Activated CD4-positive, alpha-beta T cell treated with anti-CD3 and anti-CD28 coated beads for 36 hours (primary cell): ENCODE data around the gene FNDC11. TPM values are rescaled to one million over a fixed set of nuclear protein-coding genes. Genes with fewer than 3 reads are reported as not detected.
"Not testable (repeated sequence)": the region's sequence is repeated elsewhere in the genome, so short reads cannot be mapped to it uniquely, and the experiment has no call there.

ENCODE experiments used
- ATAC-seq: fragments of 200-7000 bp; cut with Tn5 transposase; one replicate; pipeline ENCODE4 v1.10.0; 2021; ENCODE audit warnings: mild to moderate bottlenecking, moderate library complexity
- CTCF ChIA-PET: fragments of 350-600 bp; sonication (Branson Sonifier 250); formaldehyde crosslinking; loops from one replicate; lab custom pipeline; 2021; ENCODE audit warnings: antibody characterized with exemption; lab: Charles Lee
- POLR2A ChIA-PET: fragments of 350-600 bp; sonication (Branson Sonifier 250); formaldehyde crosslinking; loops from one replicate; lab custom pipeline; 2021; ENCODE audit warnings: antibody characterized with exemption, inconsistent platforms; lab: Charles Lee
- DNase-seq: peaks from one replicate; pipeline ENCODE4 v3.0.0-alpha.2; 2020
- H3K27ac Mint-ChIP-seq: one replicate; pipeline ENCODE4 v1.8.0; 2021; ENCODE audit warnings: mixed read lengths
- H3K27me3 Mint-ChIP-seq: one replicate; pipeline ENCODE4 v1.8.0; 2021; ENCODE audit warnings: mixed read lengths
- H3K36me3 Mint-ChIP-seq: one replicate; pipeline ENCODE4 v1.8.0; 2021; ENCODE audit warnings: low read depth, mixed read lengths
- H3K4me1 Mint-ChIP-seq: one replicate; pipeline ENCODE4 v1.8.0; 2021; ENCODE audit warnings: mixed read lengths
- H3K4me3 Mint-ChIP-seq: one replicate; pipeline ENCODE4 v1.8.0; 2021; ENCODE audit warnings: mild to moderate bottlenecking, moderate library complexity, mixed read lengths
- H3K9me3 Mint-ChIP-seq: one replicate; pipeline ENCODE4 v1.8.0; 2021; ENCODE audit warnings: low read depth, mixed read lengths
- intact Hi-C, 2 experiments: fragments of 100-400 bp; cut with DNase I in 1 of 2; cut with micrococcal nuclease in 1 of 2; formaldehyde crosslinking; loops; one replicate each; pipeline versions ENCODE4 v1.14.2 to v1.15.1; 2022 to 2024; cut with DNase I, micrococcal nuclease
- total RNA-seq, 2 experiments: library from RNA; stranded (reverse); gene quantifications; one replicate each; pipeline ENCODE4 v1.2.3, GENCODE V29; 2021

Gene FNDC11
- total RNA-seq, 2 experiments from 2014 or later: 0.18 to 0.27 TPM

DNA sequence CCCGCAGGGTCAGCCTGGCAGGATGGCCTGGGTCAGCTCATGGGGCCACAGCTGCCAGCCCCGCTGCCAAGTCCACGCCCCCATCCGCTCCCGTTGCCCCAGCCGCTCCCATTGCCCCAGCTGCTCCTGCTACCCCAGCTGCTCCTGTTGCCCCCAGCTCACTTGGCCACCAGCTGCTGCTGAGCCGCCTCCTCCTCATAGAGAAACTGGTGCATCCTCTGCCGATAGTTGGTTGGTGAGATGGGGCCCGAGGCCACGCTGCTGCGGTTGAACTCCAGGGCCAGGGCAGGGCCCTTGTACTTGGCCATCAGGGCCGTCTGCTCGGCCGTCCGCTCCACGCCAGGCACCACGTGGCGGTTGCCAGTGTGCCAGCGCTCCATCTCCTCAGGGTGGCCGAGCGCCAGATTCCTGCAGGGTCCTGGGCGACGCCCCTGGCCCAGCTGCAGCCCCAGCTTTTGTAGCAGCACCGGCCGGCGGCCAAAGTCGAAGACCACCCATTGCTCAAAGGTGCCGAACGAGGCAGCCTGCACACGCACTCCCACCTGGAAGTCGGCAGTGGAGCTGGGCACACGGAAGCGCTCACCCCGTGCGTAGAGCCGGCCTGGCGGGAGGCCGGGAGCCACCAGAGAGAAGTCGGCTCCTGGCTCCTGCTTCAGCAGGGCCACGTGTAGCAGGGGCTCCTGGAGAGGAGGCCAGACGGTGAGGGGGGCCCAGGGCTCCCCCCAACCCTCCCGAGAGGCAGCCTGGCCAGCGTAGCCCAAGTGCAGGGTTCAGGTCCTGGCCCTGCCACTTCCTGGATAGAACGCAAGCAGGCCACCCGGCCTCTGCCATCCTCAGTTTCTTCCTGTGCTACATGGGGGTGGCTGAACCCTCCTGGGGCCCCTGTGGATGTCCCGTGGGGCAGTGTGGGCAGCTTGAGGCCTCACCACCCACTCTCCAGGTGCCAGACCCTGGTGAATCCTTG, 15.3 kb downstream of the FNDC11 start:
- ATAC-seq (no peak), DNase-seq (no peak)
- intact Hi-C loops: no loop called here
- Mint-ChIP-seq H3K27me3 (no peaks in the 10 kb centered on the region), H3K4me1 (peaks cover 22% of the 10 kb centered on the region), H3K9me3 (no peaks in the 10 kb centered on the region), H3K4me3 (no peak overlapping the region), H3K27ac (no peak overlapping the region), H3K36me3 (no peaks in the 10 kb centered on the region)
- ChIA-PET POLR2A (interaction anchor here (0.6 to 0.7 kb wide), 2 partner anchors 12 to 260 kb away, joined by 3 read pairs; no protein-coding TSS in a partner anchor), CTCF (interaction anchor here (0.6 to 1.5 kb wide), 3 partner anchors 73 to 442 kb away, joined by 3 to 4 read pairs (median 4); no protein-coding TSS in a partner anchor)

DNA sequence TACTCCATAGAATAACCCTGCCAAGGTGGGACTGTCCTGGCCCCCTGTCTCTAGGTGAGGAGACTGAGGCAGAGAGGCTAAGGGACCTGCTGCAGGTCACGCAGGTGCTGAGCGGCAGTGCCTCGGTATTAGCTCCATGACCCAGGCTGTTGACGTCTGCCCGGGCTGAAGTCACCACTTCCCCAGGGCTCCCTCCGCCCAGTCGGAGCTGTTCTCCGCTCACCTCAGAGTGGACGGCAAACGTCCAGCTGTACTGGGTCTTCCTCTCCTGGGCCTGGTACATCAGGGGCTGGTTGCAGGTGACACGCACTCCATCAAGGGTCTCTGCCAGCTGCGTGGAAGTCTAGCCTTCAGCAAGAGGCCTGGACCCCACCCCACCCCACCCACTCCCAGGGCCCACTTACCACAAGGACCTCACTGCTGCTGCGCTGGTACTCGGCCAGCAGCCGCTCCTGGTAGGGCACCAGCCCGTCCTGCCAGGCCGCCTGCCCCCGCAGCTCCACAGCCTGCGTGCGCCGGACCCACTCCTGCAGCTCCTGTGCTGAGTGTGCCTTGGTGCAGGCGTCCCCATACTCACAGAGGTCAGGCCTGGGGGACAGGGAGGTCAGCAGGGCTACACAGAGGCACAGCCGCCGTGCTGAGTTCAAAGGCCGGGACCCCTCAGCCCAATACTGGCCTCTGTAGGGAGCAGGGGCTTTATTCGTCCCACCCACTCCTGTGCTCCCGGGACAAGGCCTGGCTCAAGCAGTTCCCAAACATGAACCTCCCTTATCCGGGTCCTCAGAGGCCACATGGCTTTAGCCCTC, 16.5 kb downstream of the FNDC11 start:
- ATAC-seq (no peak), DNase-seq (no peak)
- intact Hi-C loops: no loop called here
- ChIA-PET POLR2A (no interaction called here), CTCF (no interaction called here)
- H3K27me3 Mint-ChIP-seq: no peaks in the 10 kb centered on the region
- H3K9me3 Mint-ChIP-seq: no peaks in the 10 kb centered on the region
- H3K36me3 Mint-ChIP-seq: no peaks in the 10 kb centered on the region
- no peak overlapping the region for H3K27ac Mint-ChIP-seq
- H3K4me3 Mint-ChIP-seq: no peak overlapping the region
- peaks cover 22% of the 10 kb centered on the region for H3K4me1 Mint-ChIP-seq

DNA sequence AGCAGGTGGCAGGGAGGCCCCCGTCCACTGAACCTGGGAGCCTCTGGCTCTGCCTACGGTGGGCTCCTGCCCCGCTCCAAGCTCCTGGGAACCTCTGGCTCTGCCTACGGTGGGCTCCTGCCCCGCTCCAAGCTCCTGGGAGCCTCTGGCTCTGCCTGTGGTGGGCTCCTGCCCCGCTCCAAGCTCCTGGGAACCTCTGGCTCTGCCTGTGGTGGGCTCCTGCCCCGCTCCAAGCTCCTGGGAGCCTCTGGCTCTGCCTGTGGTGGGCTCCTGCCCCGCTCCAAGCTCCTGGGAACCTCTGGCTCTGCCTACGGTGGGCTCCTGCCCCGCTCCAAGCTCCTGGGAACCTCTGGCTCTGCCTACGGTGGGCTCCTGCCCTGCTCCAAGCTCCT, 17.1 kb downstream of the FNDC11 start:
- H3K36me3 Mint-ChIP-seq: not testable (repeated sequence)

DNA sequence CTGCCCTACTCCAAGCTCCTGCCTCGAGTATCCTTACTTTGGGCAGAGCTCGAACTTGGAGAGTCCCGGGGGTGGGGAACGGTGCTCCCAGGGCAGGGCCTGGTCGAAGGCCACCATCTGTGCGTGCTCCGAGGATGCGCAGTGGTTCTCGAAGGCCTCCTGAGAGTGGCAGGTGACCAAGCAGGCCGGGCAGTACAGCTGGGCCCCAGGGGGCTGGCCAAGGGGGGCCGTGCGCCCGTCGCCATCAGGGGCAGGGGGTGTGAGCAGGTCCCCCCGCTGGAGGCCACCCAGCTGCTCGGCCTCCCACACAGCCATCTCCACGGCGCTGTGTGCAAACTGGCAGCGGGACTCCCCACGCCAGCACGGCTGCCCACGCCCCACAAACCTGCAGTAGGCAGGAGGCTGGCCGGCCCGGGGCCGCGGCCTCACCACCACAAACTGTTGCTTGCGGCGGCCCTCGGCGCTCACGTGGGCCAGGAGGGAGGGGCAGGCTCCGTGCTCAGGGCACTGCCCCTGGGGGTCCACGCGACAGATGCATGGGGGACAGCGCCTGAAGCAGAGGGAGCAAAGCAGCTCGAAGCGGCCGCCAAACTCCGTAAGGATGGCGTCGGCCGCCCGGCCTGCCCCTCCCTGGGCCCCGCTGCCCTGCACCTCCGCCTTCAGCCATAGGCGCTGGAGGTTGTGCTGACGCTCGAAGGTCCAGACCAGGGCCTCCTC, 18.3 kb downstream of the FNDC11 start:
- CTCF ChIA-PET: interaction anchor here (1.0 kb wide), 1 partner anchor 35 kb away, joined by 3 read pairs; the partner anchor contains the start of gene PTK6
- Mint-ChIP-seq H3K27me3 (peaks cover 2% of the 10 kb centered on the region), H3K9me3 (no peaks in the 10 kb centered on the region), H3K36me3 (no peaks in the 10 kb centered on the region), H3K4me1 (peaks cover 20% of the 10 kb centered on the region), H3K27ac (no peak overlapping the region), H3K4me3 (no peak overlapping the region)
- intact Hi-C loops: no loop called here
- no peak for DNase-seq
- POLR2A ChIA-PET: no interaction called here
- no peak for ATAC-seq

More for the DNA sequence above, 17.1 kb downstream of the FNDC11 start:
- H3K27me3 Mint-ChIP-seq, H3K9me3 Mint-ChIP-seq, CTCF ChIA-PET, H3K27ac Mint-ChIP-seq, ATAC-seq, intact Hi-C loops, POLR2A ChIA-PET, H3K4me3 Mint-ChIP-seq, DNase-seq: not testable (repeated sequence)
- peaks cover 22% of the 10 kb centered on the region for H3K4me1 Mint-ChIP-seq

DNA sequence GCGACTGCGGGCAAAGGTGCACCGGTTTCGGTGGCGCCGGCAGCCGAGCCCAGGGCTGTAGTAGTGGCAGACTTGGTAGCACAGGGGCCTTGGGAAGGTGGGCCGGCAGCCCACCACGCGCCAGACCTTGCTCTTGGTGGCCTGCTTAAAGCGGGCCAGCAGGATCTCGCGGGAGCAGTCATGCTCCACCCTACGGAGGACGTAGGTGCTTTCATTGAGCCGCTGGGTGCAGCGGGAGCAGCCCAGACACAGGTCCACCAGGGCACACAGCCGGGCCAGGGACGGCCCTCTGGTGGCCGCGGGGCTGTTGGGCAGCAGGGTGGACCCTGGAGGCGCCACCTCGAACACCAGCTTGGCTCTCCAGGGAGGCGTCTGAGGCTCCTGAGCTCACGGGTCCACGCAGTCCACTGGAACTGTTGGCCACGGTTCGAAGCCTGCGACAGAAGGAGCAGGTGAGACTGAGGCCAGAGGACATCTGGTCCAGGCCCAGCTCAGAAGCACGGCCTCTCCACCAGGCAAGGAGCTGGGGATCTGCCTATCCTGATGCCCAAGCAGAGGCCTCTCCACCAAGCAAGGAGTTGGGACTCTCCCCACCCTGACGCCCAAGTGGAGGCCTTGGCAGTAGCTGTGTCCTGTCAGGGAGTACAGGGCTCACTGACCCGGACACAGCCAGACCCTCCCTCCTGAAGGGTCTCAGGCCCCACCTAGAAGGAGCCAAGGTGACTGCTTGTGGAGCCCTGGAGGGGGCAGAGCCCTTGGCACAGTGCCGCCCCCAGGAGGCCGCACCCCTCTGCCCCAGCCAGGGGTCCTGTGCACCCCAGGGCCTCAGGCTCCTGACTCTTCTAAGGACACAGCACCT, 19.1 kb downstream of the FNDC11 start:
- CTCF ChIA-PET: no interaction called here
- intact Hi-C loops: no loop called here

DNA sequence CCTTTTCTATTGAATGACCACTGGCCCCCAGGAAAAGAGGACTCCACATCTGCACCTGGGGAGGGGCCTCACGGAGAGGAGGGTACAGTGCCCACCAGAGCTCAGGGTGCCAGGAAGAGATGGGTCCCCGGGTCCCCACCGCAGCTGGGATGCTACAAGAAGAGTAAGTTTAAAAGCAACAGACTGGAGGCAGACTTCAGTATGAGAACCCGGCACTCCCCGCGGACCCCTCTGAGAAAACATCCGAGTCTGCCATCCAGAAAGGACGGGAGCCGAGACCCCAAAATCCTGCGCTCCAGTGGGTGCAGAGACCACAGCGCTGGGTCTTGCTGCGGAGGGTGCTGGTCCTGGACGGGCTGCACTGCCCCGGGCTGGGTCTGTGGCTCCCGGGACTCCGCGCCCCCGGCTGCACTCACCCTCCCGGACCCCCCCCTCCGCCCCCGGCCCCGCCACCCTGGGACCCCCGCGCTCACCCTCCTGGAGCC, 19.7 kb downstream of the FNDC11 start:
- peaks cover 2% of the 10 kb centered on the region for H3K27me3 Mint-ChIP-seq
- no peaks in the 10 kb centered on the region for H3K9me3 Mint-ChIP-seq
- ChIA-PET CTCF (no interaction called here), POLR2A (no interaction called here)
- DNase-seq: no peak
- H3K4me3 Mint-ChIP-seq: peak overlapping the region; percentile 70
- ATAC-seq: peak; percentile 13
- H3K4me1 Mint-ChIP-seq: peaks cover 7% of the 10 kb centered on the region
- intact Hi-C loops: no loop called here
- H3K36me3 Mint-ChIP-seq: no peaks in the 10 kb centered on the region
- H3K27ac Mint-ChIP-seq: peak overlapping the region; percentile 60

More for the DNA sequence above, 19.1 kb downstream of the FNDC11 start:
- Mint-ChIP-seq H3K4me1 (peaks cover 13% of the 10 kb centered on the region), H3K27me3 (peaks cover 2% of the 10 kb centered on the region), H3K27ac (peak overlapping the region; percentile 60), H3K4me3 (peak overlapping the region; percentile 70), H3K36me3 (no peaks in the 10 kb centered on the region), H3K9me3 (no peaks in the 10 kb centered on the region)
- DNase-seq: no peak
- POLR2A ChIA-PET: no interaction called here
- no peak for ATAC-seq

DNA sequence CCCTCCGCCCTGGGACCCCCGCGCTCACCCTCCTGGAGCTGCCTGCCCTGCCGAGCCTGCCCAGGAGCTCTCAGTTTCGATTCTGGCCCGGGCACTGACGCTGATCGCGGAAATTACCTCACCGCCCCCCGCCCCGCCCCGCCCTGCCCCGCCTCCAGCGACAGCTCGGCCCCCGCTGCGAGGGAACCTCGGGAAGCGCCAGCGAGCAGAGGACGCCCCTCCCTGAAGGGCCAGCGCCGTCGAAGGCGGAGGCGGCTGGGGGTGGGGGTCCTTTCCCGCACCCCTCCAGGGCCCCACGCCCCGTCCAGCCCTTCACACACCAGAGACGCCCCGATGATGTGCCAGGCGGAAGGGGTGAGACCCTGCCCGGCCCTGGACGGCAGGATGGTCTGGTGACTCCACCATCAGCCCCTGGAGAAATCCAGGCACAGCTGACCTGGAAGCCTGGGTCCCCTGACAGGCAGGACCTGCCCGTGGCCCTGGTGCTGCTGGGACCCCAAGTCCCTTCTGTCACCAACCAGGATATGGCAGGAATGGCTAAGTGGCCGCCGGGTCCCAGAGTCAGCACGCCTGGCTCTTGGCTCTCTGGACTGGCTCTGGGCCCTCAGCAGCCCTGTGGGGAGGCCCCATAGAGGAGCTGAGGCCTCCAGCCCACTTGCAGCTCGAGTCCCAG, 20.3 kb downstream of the FNDC11 start, which contains the start of gene HELZ2:
Gene HELZ2 (minus strand): TSS at position 84 of the 673 bp plus-strand sequence. CDS start 1,854 bp downstream, outside the sequence.
- peaks cover 1% of the 10 kb centered on the region for H3K4me1 Mint-ChIP-seq
- H3K27ac Mint-ChIP-seq: peak within 1 kb of the TSS; percentile 60
- ATAC-seq (peak; percentile 80), DNase-seq (peak; percentile 78)
- ChIA-PET POLR2A (no interaction called here), CTCF (no interaction called here)
- H3K36me3 Mint-ChIP-seq: no peaks in the 10 kb centered on the region
- H3K4me3 Mint-ChIP-seq: peak within 1 kb of the TSS; percentile 70
- intact Hi-C loops: no loop called here
- peaks cover 2% of the 10 kb centered on the region for H3K27me3 Mint-ChIP-seq
- no peaks in the 10 kb centered on the region for H3K9me3 Mint-ChIP-seq

DNA sequence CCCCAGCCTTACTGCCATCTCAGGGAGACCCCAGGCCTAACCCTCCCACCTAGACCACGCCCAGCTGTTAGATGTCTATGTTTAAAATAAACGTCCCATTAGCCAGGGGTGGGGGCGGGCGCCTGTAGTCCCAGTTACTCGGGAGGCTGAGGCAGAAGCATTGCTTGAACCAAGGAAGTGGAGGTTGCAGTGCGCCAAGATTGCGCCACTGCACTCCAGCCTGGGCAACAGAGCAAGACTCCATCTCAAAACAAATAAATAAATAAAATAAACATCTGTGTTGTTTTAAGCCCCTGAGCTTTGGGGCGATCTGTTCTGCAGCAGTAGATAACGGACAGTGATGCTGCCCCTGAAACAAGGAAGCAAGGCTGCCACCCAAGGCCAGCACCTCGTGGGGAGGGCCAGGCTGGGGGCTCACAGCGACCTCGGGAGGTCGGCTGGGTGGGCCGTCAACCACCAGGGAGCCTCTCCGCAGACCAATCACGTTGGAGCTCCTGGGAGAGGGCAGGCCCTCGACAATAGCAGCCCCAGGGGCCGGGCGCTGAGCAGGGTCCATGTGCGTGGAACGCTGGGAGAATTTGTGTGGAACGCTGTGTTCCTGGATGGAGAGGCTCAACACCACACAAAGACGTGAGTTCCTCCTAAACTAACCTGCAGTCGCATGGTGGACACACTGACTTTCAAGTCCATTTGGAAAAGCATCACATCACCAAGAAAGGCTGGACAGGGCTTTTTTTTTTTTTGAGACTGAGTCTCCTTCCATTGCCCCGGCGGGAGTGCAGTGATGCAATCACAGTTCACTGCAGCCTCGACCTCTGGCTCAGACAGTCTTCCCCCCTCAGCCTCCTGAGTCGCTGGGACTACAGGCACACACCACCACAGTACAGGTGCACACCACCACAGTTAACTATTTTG, 21.1 kb downstream of the FNDC11 start:
- H3K9me3 Mint-ChIP-seq: no peaks in the 10 kb centered on the region
- ChIA-PET CTCF (no interaction called here), POLR2A (no interaction called here)
- H3K27ac Mint-ChIP-seq: peak overlapping the region; percentile 8
- no peaks in the 10 kb centered on the region for H3K4me1 Mint-ChIP-seq
- no peak for ATAC-seq
- peaks cover 2% of the 10 kb centered on the region for H3K27me3 Mint-ChIP-seq
- no peak overlapping the region for H3K4me3 Mint-ChIP-seq
- H3K36me3 Mint-ChIP-seq: no peaks in the 10 kb centered on the region
- DNase-seq: no peak
- intact Hi-C loops: no loop called here

DNA sequence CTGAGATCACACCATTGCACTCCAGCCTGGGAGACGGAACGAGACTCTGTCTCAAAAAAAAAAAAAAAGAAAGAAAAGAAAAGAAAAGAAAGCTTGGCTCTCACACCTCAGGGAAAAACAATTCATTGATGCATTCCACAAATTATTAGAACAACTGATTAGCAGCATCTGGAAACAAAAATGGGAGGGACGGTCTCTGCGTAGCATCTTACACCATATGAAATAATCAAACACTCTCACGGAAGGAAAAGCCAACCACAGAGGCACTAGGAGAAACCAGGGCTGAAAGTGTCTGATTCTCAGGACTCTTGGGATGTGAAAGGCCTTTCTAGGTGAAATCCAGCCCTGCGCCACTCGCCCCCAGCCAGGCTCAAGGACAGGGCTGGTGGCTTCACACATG, 22.4 kb downstream of the FNDC11 start:
- Mint-ChIP-seq H3K9me3 (no peaks in the 10 kb centered on the region), H3K4me1 (peaks cover 4% of the 10 kb centered on the region), H3K4me3 (no peak overlapping the region), H3K27ac (no peak overlapping the region), H3K36me3 (no peaks in the 10 kb centered on the region), H3K27me3 (peaks cover 2% of the 10 kb centered on the region)
- CTCF ChIA-PET: interaction anchor here (0.6 kb wide), 1 partner anchor 375 kb away, joined by 5 read pairs; no protein-coding TSS in a partner anchor
- intact Hi-C loops: no loop called here
- ATAC-seq: no peak
- POLR2A ChIA-PET: no interaction called here
- DNase-seq: no peak
